Duodenal mucosa (tissue), 2 donors: ENCODE results near the gene PALM.

Source experiments
- H3K27ac ChIP-seq: one replicate; pipeline ENCODE4 v1.7.0; 2013; ENCODE audit warnings: low read depth, low read length
- H3K27me3 ChIP-seq, 2 donors: one replicate each; pipeline ENCODE4 v1.7.0; 2013; ENCODE audit warnings: low read length in 2 of 2, control low read depth in 1 of 2; ENCODE audit not compliant: insufficient read depth in 2 of 2, control insufficient read depth in 1 of 2
- H3K36me3 ChIP-seq, 2 donors: one replicate each; pipeline ENCODE4 v1.7.0; 2013; ENCODE audit warnings: low read length in 2 of 2, control low read depth in 1 of 2; ENCODE audit not compliant: insufficient read depth in 2 of 2, control insufficient read depth in 1 of 2
- H3K4me1 ChIP-seq, 2 donors: one replicate each; pipeline ENCODE4 v1.7.0; 2013; ENCODE audit warnings: low read length in 2 of 2, control low read depth in 1 of 2; ENCODE audit not compliant: insufficient read depth in 2 of 2, control insufficient read depth in 1 of 2
- H3K4me3 ChIP-seq, 2 donors: one replicate each; pipeline ENCODE4 v1.7.0; 2013; ENCODE audit warnings: low read length in 2 of 2, low read depth in 1 of 2
- H3K9ac ChIP-seq, 2 donors: one replicate each; pipeline ENCODE4 v1.7.0; 2013; ENCODE audit warnings: low read length in 2 of 2, low read depth in 1 of 2
- H3K9me3 ChIP-seq, 2 donors: one replicate each; pipeline ENCODE4 v1.7.0; 2013; ENCODE audit warnings: low read length in 2 of 2, control low read depth in 1 of 2; ENCODE audit not compliant: control insufficient read depth in 1 of 2

The PALM gene

GRCh38 chr19:782185-782877 lies 73.6 kb downstream of the PALM start:
- peak overlapping the region; percentile 16 to 34 for H3K4me3 ChIP-seq
- H3K9ac ChIP-seq = peak overlapping the region in 1 of 2 donors; percentile 5

GRCh38 chr19:782878-783668 lies 74.3 kb downstream of the PALM start:
- H3K36me3 ChIP-seq = no peaks in the 10 kb centered on the region
- H3K27ac ChIP-seq = no peak overlapping the region
- H3K4me1 ChIP-seq = peaks cover 6 to 9% of the 10 kb centered on the region in 2 donors
- no peaks in the 10 kb centered on the region for H3K9me3 ChIP-seq
- peak overlapping the region in 1 of 2 donors; percentile 34 for H3K4me3 ChIP-seq
- peaks cover 0 to 4% of the 10 kb centered on the region in 2 donors for H3K27me3 ChIP-seq
- H3K9ac ChIP-seq = peak overlapping the region in 1 of 2 donors; percentile 5

More at GRCh38 chr19:782185-782877, 73.6 kb downstream of the PALM start:
- peaks cover 6 to 9% of the 10 kb centered on the region in 2 donors for H3K4me1 ChIP-seq
- H3K27ac ChIP-seq = peak overlapping the region; percentile 42
- no peaks in the 10 kb centered on the region for H3K36me3 ChIP-seq
- peaks cover 0 to 4% of the 10 kb centered on the region in 2 donors for H3K27me3 ChIP-seq
- no peaks in the 10 kb centered on the region for H3K9me3 ChIP-seq

GRCh38 chr19:784541-784940 lies 75.8 kb downstream of the PALM start:
- H3K4me1 ChIP-seq = peaks cover 6 to 9% of the 10 kb centered on the region in 2 donors
- H3K9ac ChIP-seq = no peak overlapping the region
- no peaks in the 10 kb centered on the region for H3K36me3 ChIP-seq
- no peak overlapping the region for H3K27ac ChIP-seq
- H3K4me3 ChIP-seq = no peak overlapping the region
- no peaks in the 10 kb centered on the region for H3K9me3 ChIP-seq
- H3K27me3 ChIP-seq = peaks cover 0 to 4% of the 10 kb centered on the region in 2 donors

- no peaks in the 10 kb centered on the region for H3K36me3 ChIP-seq
- H3K4me3 ChIP-seq = no peak overlapping the region
- peak overlapping the region; percentile 3 for H3K27ac ChIP-seq
- H3K27me3 ChIP-seq = peaks cover 0 to 4% of the 10 kb centered on the region in 2 donors
- peaks cover 0 to 3% of the 10 kb centered on the region in 2 donors for H3K4me1 ChIP-seq
- H3K9ac ChIP-seq = no peak overlapping the region
- no peaks in the 10 kb centered on the region for H3K9me3 ChIP-seq
These were observed 78.8 kb downstream of the PALM start for GRCh38 chr19:787536-787935.

- no peak overlapping the region for H3K9ac ChIP-seq
These were observed 79.9 kb downstream of the PALM start for GRCh38 chr19:788686-788982.

GRCh38 chr19:788983-789700 lies 80.4 kb downstream of the PALM start:
- Histone ChIP-seq H3K4me3 (no peak overlapping the region), H3K36me3 (no peaks in the 10 kb centered on the region), H3K27ac (peak overlapping the region; percentile 32), H3K9ac (no peak overlapping the region), H3K4me1 (no peaks in the 10 kb centered on the region), H3K27me3 (no peaks in the 10 kb centered on the region), H3K9me3 (no peaks in the 10 kb centered on the region)

More at GRCh38 chr19:788686-788982, 79.9 kb downstream of the PALM start:
- Histone ChIP-seq H3K36me3 (no peaks in the 10 kb centered on the region), H3K27ac (peak overlapping the region; percentile 32), H3K27me3 (no peaks in the 10 kb centered on the region), H3K9me3 (no peaks in the 10 kb centered on the region), H3K4me1 (no peaks in the 10 kb centered on the region), H3K4me3 (no peak overlapping the region)

GRCh38 chr19:789701-790060 lies 80.9 kb downstream of the PALM start:
- Histone ChIP-seq H3K9me3 (no peaks in the 10 kb centered on the region), H3K27ac (peak overlapping the region; percentile 0), H3K27me3 (no peaks in the 10 kb centered on the region), H3K36me3 (no peaks in the 10 kb centered on the region), H3K9ac (no peak overlapping the region), H3K4me3 (no peak overlapping the region), H3K4me1 (no peaks in the 10 kb centered on the region)

GRCh38 chr19:791007-791566 lies 82.4 kb downstream of the PALM start:
- H3K9ac ChIP-seq = no peak overlapping the region
- no peak overlapping the region for H3K27ac ChIP-seq
- H3K4me1 ChIP-seq = peaks cover 0 to 2% of the 10 kb centered on the region in 2 donors
- H3K4me3 ChIP-seq = no peak overlapping the region
- no peaks in the 10 kb centered on the region for H3K27me3 ChIP-seq
- H3K36me3 ChIP-seq = no peaks in the 10 kb centered on the region
- H3K9me3 ChIP-seq = no peaks in the 10 kb centered on the region

GRCh38 chr19:791567-792305 lies 83.0 kb downstream of the PALM start:
- no peaks in the 10 kb centered on the region for H3K27me3 ChIP-seq
- H3K9me3 ChIP-seq = no peaks in the 10 kb centered on the region
- no peaks in the 10 kb centered on the region for H3K36me3 ChIP-seq
- no peak overlapping the region for H3K27ac ChIP-seq
- H3K4me1 ChIP-seq = peaks cover 0 to 4% of the 10 kb centered on the region in 2 donors
- H3K9ac ChIP-seq = no peak overlapping the region
- H3K4me3 ChIP-seq = no peak overlapping the region
